ENCODE results near the gene CCS. TPM values are rescaled to one million over a fixed set of nuclear protein-coding genes. Genes with fewer than 3 reads are reported as not detected.

Gene CCS
- total and polyA plus RNA-seq, 9 of the 15 experiments (the other 6 are each of a cell fraction or from before 2014, with no cell fraction given): 1.1 to 46.6 (median 26.8) TPM

DNA sequence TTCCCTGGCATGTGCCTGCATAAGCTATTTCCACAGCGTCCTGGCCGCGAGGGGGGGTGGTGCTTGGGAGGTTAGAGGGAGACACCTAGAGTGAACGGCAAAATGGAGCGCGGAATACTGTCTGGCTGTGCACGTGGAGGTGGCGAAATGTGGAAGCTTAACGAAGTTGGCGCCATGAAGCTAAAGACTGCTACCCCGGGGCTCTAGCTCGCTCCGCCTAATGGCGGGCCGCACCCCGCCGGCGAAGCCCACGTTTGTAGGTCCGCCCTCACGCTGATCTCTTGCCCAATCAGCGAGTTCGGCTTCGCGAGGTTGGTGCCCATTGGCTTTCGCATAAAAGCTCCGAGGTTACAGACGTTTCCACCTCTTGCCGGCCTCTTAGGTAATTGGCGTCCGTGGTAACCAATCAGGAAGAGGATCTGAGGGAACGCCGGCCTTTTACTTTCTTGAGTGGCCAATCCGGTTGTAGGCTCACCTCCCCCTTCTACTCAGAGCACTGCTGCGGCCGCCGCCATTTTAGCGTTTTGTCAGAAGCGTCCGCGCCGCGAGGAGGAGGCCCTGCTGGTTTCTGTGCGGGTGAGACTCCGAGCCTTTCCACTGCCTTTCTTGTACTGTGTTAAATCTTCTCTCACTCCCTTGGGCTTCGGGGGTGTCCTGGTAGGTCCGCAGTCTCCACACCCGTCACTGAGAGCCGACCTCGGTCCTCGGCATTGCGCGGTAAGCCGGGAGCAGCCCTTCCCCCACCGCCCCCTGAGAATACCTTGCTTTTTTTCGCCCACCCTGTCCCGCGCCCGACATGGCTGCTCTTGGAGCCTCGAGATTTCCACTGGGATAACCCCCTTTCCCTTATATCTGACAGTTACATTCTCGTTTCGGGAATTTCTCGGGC lies 45.4 kb downstream of the CCS start, which contains the start of gene RBM4 (continued):
- TF ChIP-seq, protein P1, sequence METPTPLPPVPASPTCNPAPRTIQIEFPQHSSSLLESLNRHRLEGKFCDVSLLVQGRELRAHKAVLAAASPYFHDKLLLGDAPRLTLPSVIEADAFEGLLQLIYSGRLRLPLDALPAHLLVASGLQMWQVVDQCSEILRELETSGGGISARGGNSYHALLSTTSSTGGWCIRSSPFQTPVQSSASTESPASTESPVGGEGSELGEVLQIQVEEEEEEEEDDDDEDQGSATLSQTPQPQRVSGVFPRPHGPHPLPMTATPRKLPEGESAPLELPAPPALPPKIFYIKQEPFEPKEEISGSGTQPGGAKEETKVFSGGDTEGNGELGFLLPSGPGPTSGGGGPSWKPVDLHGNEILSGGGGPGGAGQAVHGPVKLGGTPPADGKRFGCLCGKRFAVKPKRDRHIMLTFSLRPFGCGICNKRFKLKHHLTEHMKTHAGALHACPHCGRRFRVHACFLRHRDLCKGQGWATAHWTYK (CRISPR knock-in tag; IDR thresholded peaks at IDR 0.05): peak; percentile 81; the same call in 1 of the 2 replicates
- TF ChIP-seq, protein P2, sequence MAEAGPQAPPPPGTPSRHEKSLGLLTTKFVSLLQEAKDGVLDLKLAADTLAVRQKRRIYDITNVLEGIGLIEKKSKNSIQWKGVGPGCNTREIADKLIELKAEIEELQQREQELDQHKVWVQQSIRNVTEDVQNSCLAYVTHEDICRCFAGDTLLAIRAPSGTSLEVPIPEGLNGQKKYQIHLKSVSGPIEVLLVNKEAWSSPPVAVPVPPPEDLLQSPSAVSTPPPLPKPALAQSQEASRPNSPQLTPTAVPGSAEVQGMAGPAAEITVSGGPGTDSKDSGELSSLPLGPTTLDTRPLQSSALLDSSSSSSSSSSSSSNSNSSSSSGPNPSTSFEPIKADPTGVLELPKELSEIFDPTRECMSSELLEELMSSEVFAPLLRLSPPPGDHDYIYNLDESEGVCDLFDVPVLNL (CRISPR knock-in tag; IDR thresholded peaks at IDR 0.05; ENCODE audit: low read depth): 0 out of 2 replicates have a peak, but pooled peaks have one; percentile 71
- TF ChIP-seq, protein P3, sequence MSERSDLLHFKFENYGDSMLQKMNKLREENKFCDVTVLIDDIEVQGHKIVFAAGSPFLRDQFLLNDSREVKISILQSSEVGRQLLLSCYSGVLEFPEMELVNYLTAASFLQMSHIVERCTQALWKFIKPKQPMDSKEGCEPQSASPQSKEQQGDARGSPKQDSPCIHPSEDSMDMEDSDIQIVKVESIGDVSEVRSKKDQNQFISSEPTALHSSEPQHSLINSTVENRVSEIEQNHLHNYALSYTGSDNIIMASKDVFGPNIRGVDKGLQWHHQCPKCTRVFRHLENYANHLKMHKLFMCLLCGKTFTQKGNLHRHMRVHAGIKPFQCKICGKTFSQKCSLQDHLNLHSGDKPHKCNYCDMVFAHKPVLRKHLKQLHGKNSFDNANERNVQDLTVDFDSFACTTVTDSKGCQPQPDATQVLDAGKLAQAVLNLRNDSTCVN (CRISPR knock-in tag; IDR thresholded peaks at IDR 0.05): peak; percentile 50; the same call in 1 of the 2 replicates
- TF ChIP-seq GATA2 (CRISPR knock-in tag; IDR thresholded peaks at IDR 0.05): no peak
- TF ChIP-seq, protein P4, sequence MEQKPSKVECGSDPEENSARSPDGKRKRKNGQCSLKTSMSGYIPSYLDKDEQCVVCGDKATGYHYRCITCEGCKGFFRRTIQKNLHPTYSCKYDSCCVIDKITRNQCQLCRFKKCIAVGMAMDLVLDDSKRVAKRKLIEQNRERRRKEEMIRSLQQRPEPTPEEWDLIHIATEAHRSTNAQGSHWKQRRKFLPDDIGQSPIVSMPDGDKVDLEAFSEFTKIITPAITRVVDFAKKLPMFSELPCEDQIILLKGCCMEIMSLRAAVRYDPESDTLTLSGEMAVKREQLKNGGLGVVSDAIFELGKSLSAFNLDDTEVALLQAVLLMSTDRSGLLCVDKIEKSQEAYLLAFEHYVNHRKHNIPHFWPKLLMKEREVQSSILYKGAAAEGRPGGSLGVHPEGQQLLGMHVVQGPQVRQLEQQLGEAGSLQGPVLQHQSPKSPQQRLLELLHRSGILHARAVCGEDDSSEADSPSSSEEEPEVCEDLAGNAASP (IDR thresholded peaks at IDR 0.05): no peak
- no peak for TF ChIP-seq ZNF121 (CRISPR knock-in tag; conservative IDR thresholded peaks at IDR 0.05)
- TF ChIP-seq BRD9 (IDR thresholded peaks at IDR 0.05; ENCODE audit: low read depth, partially characterized antibody): no peak
- TF ChIP-seq, protein P5, sequence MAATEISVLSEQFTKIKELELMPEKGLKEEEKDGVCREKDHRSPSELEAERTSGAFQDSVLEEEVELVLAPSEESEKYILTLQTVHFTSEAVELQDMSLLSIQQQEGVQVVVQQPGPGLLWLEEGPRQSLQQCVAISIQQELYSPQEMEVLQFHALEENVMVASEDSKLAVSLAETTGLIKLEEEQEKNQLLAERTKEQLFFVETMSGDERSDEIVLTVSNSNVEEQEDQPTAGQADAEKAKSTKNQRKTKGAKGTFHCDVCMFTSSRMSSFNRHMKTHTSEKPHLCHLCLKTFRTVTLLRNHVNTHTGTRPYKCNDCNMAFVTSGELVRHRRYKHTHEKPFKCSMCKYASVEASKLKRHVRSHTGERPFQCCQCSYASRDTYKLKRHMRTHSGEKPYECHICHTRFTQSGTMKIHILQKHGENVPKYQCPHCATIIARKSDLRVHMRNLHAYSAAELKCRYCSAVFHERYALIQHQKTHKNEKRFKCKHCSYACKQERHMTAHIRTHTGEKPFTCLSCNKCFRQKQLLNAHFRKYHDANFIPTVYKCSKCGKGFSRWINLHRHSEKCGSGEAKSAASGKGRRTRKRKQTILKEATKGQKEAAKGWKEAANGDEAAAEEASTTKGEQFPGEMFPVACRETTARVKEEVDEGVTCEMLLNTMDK (IDR thresholded peaks at IDR 0.05; ENCODE audit: borderline replicate concordance, insufficient read depth, low read depth, low read length, poor library complexity, severe bottlenecking): no peak
